Dermis microvascular lymphatic vessel endothelial cell (primary cell): ENCODE results near the gene TRIP11. TPM values are rescaled to one million over a fixed set of nuclear protein-coding genes. Genes with fewer than 3 reads are reported as not detected.

Experiments used
- DNase-seq, 2 donors: peaks; one replicate each; pipeline versions ENCODE4 v3.0.0 to v3.0.0-alpha.2; 2010; ENCODE audit warnings: low read depth in 2 of 2
- total RNA-seq: library from RNA; depleted of rRNA; stranded (reverse); fragments of >200 nt; gene quantifications from 2 replicates; pipeline ENCODE4 v1.2.1, GENCODE V29; 2014

Gene TRIP11
- total RNA-seq, 1 donor from 2014 or later = 20.8 TPM

- no peak for DNase-seq
Observed at GRCh38 chr14:91956616-91957015, 83.2 kb downstream of the TRIP11 start.

- no peak for DNase-seq
Observed at GRCh38 chr14:91955168-91955567, 84.7 kb downstream of the TRIP11 start.

GRCh38 chr14:91953170-91953985, 86.5 kb downstream of the TRIP11 start:
- no peak for DNase-seq

- DNase-seq = peak in 1 of 2 donors; percentile 44
Observed at GRCh38 chr14:91947475-91948184, 92.2 kb downstream of the TRIP11 start, which contains the start of gene FBLN5. TSS of gene FBLN5 (minus strand) at chr14:91947694. CDS start at chr14:91947229, 465 bp downstream.

GRCh38 chr14:91946622-91947474, 93.0 kb downstream of the TRIP11 start:
- peak in 1 of 2 donors; percentile 23 for DNase-seq

- peak in 1 of 2 donors; percentile 12 for DNase-seq
Observed at GRCh38 chr14:91945751-91946621, 93.9 kb downstream of the TRIP11 start.

- no peak for DNase-seq
Observed at GRCh38 chr14:91942946-91943345, 96.9 kb downstream of the TRIP11 start.

- no peak for DNase-seq
Observed at GRCh38 chr14:91942128-91942527, 97.7 kb downstream of the TRIP11 start.

GRCh38 chr14:91940209-91940608, 99.7 kb downstream of the TRIP11 start:
- DNase-seq = no peak

GRCh38 chr14:91935586-91935985, 104.3 kb downstream of the TRIP11 start:
- DNase-seq = no peak

GRCh38 chr14:91934554-91935285, 105.1 kb downstream of the TRIP11 start:
- no peak for DNase-seq

GRCh38 chr14:91931478-91932088, 108.3 kb downstream of the TRIP11 start:
- no peak for DNase-seq

GRCh38 chr14:91929700-91930099, 110.2 kb downstream of the TRIP11 start:
- DNase-seq = no peak

- DNase-seq = no peak
Observed at GRCh38 chr14:91927800-91928199, 112.1 kb downstream of the TRIP11 start.

GRCh38 chr14:91927191-91927590, 112.7 kb downstream of the TRIP11 start:
- no peak for DNase-seq

GRCh38 chr14:91926131-91926890, 113.5 kb downstream of the TRIP11 start:
- no peak for DNase-seq

- DNase-seq = no peak
Observed at GRCh38 chr14:91925727-91926121, 114.1 kb downstream of the TRIP11 start.

- no peak for DNase-seq
Observed at GRCh38 chr14:91925001-91925726, 114.7 kb downstream of the TRIP11 start.
